Kidney (tissue), 14 donors: ENCODE data around the gene TBL1XR1. TPM values are rescaled to one million over a fixed set of nuclear protein-coding genes. Genes with fewer than 3 reads are reported as not detected.

Source experiments
- DNase-seq, 5 donors: peaks; one replicate each; pipeline ENCODE4 v3.0.0-alpha.2; 2013 to 2020
- FAIRE-seq: peaks from 2 replicates; lab custom pipeline; 2012; peaks lifted over from hg19 to GRCh38; lab: Jason Lieb, UNC
- H3K27ac ChIP-seq, 2 donors: one replicate each; pipeline ENCODE4 v1.7.0; 2013; ENCODE audit warnings: low read depth in 2 of 2, low read length in 2 of 2, inconsistent platforms in 1 of 2
- H3K27me3 ChIP-seq: one replicate; pipeline ENCODE4 v1.7.1; 2013; ENCODE audit warnings: low read length, inconsistent platforms; ENCODE audit not compliant: control insufficient read depth, insufficient read depth
- H3K36me3 ChIP-seq, 3 donors: one replicate each; pipeline versions ENCODE4 v1.7.0 to v1.7.1; 2013; ENCODE audit warnings: low read length in 3 of 3, control low read depth in 1 of 3, inconsistent platforms in 1 of 3; ENCODE audit not compliant: insufficient read depth in 3 of 3, control insufficient read depth in 2 of 3
- H3K4me1 ChIP-seq, 3 donors: one replicate each; pipeline versions ENCODE4 v1.7.0 to v1.7.1; 2013; ENCODE audit warnings: low read length in 3 of 3, inconsistent platforms in 1 of 3, low read depth in 1 of 3; ENCODE audit not compliant: control insufficient read depth in 2 of 3, insufficient read depth in 2 of 3
- H3K4me3 ChIP-seq, 3 donors: one replicate each; pipeline versions ENCODE4 v1.7.0 to v1.8.1; 2013; ENCODE audit warnings: low read length in 3 of 3, control low read depth in 1 of 3, inconsistent platforms in 1 of 3
- H3K9ac ChIP-seq, 3 donors: one replicate each; pipeline versions ENCODE4 v1.7.0 to v1.7.1; 2013; ENCODE audit warnings: low read length in 3 of 3, control low read depth in 1 of 3, inconsistent platforms in 1 of 3
- H3K9me3 ChIP-seq, 3 donors: one replicate each; pipeline versions ENCODE4 v1.7.0 to v1.7.1; 2013; ENCODE audit warnings: low read length in 3 of 3, control low read depth in 1 of 3, inconsistent platforms in 1 of 3; ENCODE audit not compliant: control insufficient read depth in 2 of 3, insufficient read depth in 1 of 3
- intact Hi-C: fragments of 100-400 bp; cut with DNase I; formaldehyde crosslinking; loops from one replicate; pipeline ENCODE4 v1.11.1; 2022
- polyA plus RNA-seq: library from polyadenylated mRNA; stranded (reverse); fragments of 350-450 nt; fragmentation: Illumina TruSeq; extraction: RNeasy Lipid Tissue Mini Kit (QIAGEN cat#74804); gene quantifications from one replicate; pipeline ENCODE4 v1.2.3, GENCODE V29; 2014; ENCODE audit warnings: low read depth, low replicate concordance; ENCODE audit not compliant: insufficient read depth
- total RNA-seq: library from RNA; stranded (reverse); fragmentation: NEBNext Ultra II Directional; extraction: Animal tissue kit (Norgen Biotek cat#: 25700); gene quantifications from one replicate; pipeline ENCODE4 v1.2.1, GENCODE V29; 2021
- TF ChIP-seq, protein P1 (sequence below): IDR thresholded peaks from 3 replicates; pipeline ENCODE4 v1.5.1; 2012; ENCODE audit warnings: mild to moderate bottlenecking, moderate library complexity, borderline replicate concordance; ENCODE audit not compliant: insufficient read depth; ENCODE audit errors: extremely low read depth
- donor health status: control.
- donor health status: control.
- donor health status: control.
- donor health status: control.
- donor health status: control.
- donor health status: DM: yes; HTN: yes; CAD: no.
- donor health status: Normal renal cell carcinoma (clear cell type).

Gene TBL1XR1
- total and polyA plus RNA-seq, 2 donors from 2014 or later, result 31.3 to 205 TPM

DNA sequence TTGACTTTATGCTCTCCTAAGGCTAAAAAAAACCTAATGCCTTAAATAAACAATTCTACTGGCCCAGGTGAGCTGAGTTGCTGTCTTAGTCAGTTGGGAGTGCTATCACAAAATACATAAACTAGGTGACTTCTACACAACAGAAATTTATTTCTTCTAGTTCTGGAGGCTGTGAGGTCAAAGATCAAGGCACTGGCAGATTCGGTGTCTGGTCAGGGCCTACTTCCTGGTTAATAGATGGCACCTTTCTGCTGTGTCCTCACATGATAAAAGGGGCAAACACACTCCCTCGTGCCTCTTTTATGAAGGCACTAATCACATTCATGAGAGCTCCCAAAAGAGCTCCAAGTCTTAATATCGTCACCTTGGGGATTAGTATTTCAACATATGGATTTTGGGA lies 11.5 kb upstream of the TBL1XR1 start:
- FAIRE-seq, result no peak

DNA sequence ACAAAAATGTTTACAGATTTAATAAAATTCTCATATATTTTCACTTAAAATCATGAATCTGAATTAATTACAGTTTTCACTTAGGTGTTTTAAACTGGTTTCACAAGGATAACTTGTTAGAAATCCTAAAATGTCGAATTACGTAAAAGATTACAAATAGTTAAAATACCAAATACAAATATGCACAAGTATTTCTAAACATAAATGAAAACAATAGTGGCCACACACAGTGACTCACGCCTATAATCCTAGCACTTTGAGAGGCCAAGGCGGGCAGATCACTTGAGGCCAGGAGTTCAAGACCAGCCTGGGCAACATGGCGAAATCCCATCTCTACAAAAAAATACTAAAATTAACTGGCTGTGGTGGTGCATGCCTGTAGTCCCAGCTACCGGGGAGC lies 10.9 kb upstream of the TBL1XR1 start:
- no peaks in the 10 kb centered on the region for H3K9me3 ChIP-seq
- H3K4me3 ChIP-seq, result no peak overlapping the region
- H3K36me3 ChIP-seq, result no peaks in the 10 kb centered on the region
- no peak for FAIRE-seq
- no peak overlapping the region for H3K27ac ChIP-seq
- no peak overlapping the region for H3K9ac ChIP-seq
- no peak for DNase-seq
- TF ChIP-seq, protein P1, sequence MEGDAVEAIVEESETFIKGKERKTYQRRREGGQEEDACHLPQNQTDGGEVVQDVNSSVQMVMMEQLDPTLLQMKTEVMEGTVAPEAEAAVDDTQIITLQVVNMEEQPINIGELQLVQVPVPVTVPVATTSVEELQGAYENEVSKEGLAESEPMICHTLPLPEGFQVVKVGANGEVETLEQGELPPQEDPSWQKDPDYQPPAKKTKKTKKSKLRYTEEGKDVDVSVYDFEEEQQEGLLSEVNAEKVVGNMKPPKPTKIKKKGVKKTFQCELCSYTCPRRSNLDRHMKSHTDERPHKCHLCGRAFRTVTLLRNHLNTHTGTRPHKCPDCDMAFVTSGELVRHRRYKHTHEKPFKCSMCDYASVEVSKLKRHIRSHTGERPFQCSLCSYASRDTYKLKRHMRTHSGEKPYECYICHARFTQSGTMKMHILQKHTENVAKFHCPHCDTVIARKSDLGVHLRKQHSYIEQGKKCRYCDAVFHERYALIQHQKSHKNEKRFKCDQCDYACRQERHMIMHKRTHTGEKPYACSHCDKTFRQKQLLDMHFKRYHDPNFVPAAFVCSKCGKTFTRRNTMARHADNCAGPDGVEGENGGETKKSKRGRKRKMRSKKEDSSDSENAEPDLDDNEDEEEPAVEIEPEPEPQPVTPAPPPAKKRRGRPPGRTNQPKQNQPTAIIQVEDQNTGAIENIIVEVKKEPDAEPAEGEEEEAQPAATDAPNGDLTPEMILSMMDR, result no peak
- intact Hi-C loops, result no loop called here
- no peaks in the 10 kb centered on the region for H3K4me1 ChIP-seq
- H3K27me3 ChIP-seq, result no peaks in the 10 kb centered on the region

More for the DNA sequence above, 11.5 kb upstream of the TBL1XR1 start:
- TF ChIP-seq, protein P1, result no peak
- H3K4me3 ChIP-seq, result no peak overlapping the region
- H3K36me3 ChIP-seq, result no peaks in the 10 kb centered on the region
- no peaks in the 10 kb centered on the region for H3K27me3 ChIP-seq
- H3K4me1 ChIP-seq, result peaks cover 0 to 3% (median 1%) of the 10 kb centered on the region in 3 donors
- DNase-seq, result no peak
- no peaks in the 10 kb centered on the region for H3K9me3 ChIP-seq
- intact Hi-C loops, result no loop called here
- H3K9ac ChIP-seq, result no peak overlapping the region
- H3K27ac ChIP-seq, result no peak overlapping the region

DNA sequence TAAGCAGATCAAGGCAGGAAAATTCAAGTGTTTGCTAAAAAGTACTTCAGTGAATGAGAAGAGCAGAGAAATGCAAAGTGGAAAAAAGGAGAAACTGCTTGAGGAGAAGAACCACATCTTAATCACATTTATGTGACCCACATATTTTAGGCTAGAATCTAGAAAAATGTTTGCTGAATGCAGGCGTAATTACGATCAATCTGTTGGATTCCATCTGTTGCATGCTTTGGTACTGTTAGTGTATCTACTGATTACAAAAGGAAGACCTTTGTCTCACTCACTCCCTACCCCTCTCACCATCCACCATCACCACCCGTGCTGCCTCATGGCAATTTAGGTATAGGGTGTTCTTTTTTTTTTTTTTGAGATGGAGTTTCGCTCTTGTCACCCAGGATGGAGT lies 9.7 kb upstream of the TBL1XR1 start:
- H3K36me3 ChIP-seq, result no peaks in the 10 kb centered on the region
- no peaks in the 10 kb centered on the region for H3K27me3 ChIP-seq
- H3K4me1 ChIP-seq, result no peaks in the 10 kb centered on the region
- H3K9me3 ChIP-seq, result no peaks in the 10 kb centered on the region
- no peak overlapping the region for H3K4me3 ChIP-seq
- H3K9ac ChIP-seq, result no peak overlapping the region
- TF ChIP-seq, protein P1, result no peak
- no peak overlapping the region for H3K27ac ChIP-seq
- no peak for FAIRE-seq
- DNase-seq, result no peak
- intact Hi-C loops, result no loop called here
